C4-2B (cell line): ENCODE measurements around the gene SCARB1.

Source experiments
- H3K27ac ChIP-seq: fragments of 450-650 bp; 2 replicates; pipeline ENCODE4 v1.5.1; 2017
- ZFX ChIP-seq: fragments of 450-650 bp; IDR thresholded peaks from 2 replicates; pipeline ENCODE4 v1.6.1; 2017
- TF ChIP-seq, protein P1 (sequence below): fragments of 450-650 bp; conservative IDR thresholded peaks from 2 replicates; pipeline ENCODE4 v1.5.1; 2017; ENCODE audit warnings: mild to moderate bottlenecking

SCARB1 gene

DNA sequence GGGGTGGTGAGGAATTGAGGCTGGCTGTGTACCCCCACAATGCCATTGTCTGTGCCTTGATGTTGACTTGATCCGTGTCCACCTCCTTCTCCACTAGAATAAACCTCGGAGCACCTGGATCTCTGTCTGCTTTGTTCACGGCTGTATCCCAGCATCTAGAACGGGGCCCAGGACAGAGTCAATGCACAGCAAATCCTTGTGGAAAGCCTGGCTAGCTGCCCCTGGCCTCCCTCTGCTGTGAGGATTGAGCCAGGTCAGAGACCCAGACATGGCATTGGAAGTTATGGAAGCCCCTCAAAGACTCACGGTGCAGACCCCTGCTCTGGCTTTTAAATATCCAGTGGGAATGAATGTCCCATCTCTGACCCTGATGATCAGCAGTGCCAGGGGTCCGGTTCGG is 109.2 kb downstream of the SCARB1 start:
- no peak for TF ChIP-seq ZFX
- TF ChIP-seq, protein P1, sequence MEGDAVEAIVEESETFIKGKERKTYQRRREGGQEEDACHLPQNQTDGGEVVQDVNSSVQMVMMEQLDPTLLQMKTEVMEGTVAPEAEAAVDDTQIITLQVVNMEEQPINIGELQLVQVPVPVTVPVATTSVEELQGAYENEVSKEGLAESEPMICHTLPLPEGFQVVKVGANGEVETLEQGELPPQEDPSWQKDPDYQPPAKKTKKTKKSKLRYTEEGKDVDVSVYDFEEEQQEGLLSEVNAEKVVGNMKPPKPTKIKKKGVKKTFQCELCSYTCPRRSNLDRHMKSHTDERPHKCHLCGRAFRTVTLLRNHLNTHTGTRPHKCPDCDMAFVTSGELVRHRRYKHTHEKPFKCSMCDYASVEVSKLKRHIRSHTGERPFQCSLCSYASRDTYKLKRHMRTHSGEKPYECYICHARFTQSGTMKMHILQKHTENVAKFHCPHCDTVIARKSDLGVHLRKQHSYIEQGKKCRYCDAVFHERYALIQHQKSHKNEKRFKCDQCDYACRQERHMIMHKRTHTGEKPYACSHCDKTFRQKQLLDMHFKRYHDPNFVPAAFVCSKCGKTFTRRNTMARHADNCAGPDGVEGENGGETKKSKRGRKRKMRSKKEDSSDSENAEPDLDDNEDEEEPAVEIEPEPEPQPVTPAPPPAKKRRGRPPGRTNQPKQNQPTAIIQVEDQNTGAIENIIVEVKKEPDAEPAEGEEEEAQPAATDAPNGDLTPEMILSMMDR: no peak
- H3K27ac ChIP-seq: no peak overlapping the region

DNA sequence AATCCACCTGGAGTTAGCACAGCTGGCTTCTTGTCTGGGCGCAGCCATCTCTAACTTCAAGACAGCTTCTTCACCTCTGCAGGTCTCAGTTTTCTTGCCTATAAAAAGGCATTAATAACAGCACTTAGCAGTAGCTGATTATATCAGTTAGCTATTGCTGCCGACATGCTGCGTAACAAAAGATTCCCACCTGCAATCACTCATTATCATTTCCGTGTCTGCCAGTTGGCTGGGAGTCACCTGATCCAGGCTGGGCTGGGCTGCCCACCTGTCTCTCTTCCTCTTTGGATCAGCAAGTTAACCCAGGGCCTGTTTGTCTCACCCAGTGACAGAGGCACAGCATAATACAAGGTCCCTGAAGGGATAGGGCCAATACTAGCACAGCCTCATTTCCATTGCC is 109.7 kb downstream of the SCARB1 start:
- no peak overlapping the region for H3K27ac ChIP-seq
- TF ChIP-seq, protein P1: no peak
- TF ChIP-seq ZFX: no peak

DNA sequence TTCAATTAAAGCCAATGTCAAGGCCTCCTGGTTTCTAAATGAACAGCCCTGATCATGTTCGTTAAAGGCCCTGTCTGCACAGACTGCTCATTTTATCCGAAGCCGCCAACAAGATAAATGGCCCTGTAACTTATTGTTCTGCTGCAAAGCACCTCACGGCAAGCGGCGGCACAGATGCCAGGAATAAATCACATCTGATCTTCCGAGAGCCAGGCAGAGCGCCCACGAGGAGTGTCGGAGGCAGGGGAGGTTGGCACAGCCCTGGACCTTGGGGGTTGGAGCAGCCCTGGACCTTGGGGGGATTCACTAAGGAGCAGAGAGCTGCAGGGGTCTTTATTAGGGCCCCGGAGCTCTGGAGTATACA is 110.5 kb downstream of the SCARB1 start:
- TF ChIP-seq, protein P1: no peak
- no peak for TF ChIP-seq ZFX
- no peak overlapping the region for H3K27ac ChIP-seq

- TF ChIP-seq, protein P1: no peak
- no peak for TF ChIP-seq ZFX
- no peak overlapping the region for H3K27ac ChIP-seq
These were observed 111.0 kb downstream of the SCARB1 start for GRCh38 chr12:124752437-124753227.

- TF ChIP-seq, protein P1: no peak
- no peak for TF ChIP-seq ZFX
- no peak overlapping the region for H3K27ac ChIP-seq
These were observed 111.9 kb downstream of the SCARB1 start for GRCh38 chr12:124751654-124752355.

- no peak for TF ChIP-seq ZFX
- TF ChIP-seq, protein P1: no peak
- H3K27ac ChIP-seq: no peak overlapping the region
These were observed 112.7 kb downstream of the SCARB1 start for GRCh38 chr12:124750787-124751471.
